Activated T-helper 17 cell treated with anti-CD3 and anti-CD28 coated beads, Interleukin-2, amount 50 U/mL, for 72 hours (primary cell): ENCODE results near the gene VSIG4. TPM values are rescaled to one million over a fixed set of nuclear protein-coding genes. Genes with fewer than 3 reads are reported as not detected.
"Not testable (repeated sequence)": the region's sequence is repeated elsewhere in the genome, so short reads cannot be mapped to it uniquely, and the experiment has no call there.

Experiments
- ATAC-seq: fragments of 150-1000 bp; cut with Tn5 transposase; replicated peaks from 2 replicates; pipeline ENCODE4 v1.10.0; 2021; ENCODE audit warnings: mild to moderate bottlenecking, moderate library complexity
- H3K27ac Mint-ChIP-seq: one replicate; pipeline ENCODE4 v1.8.0; 2022; ENCODE audit warnings: mixed read lengths
- H3K27me3 Mint-ChIP-seq: one replicate; pipeline ENCODE4 v1.8.0; 2022; ENCODE audit warnings: mixed read lengths
- H3K36me3 Mint-ChIP-seq: one replicate; pipeline ENCODE4 v1.8.0; 2022; ENCODE audit warnings: low read depth, mild to moderate bottlenecking, mixed read lengths
- H3K4me1 Mint-ChIP-seq: one replicate; pipeline ENCODE4 v1.8.0; 2022; ENCODE audit warnings: mixed read lengths
- H3K4me3 Mint-ChIP-seq: one replicate; pipeline ENCODE4 v1.8.0; 2022; ENCODE audit warnings: mild to moderate bottlenecking, mixed read lengths
- H3K9me3 Mint-ChIP-seq: one replicate; pipeline ENCODE4 v1.8.0; 2022; ENCODE audit warnings: mixed read lengths
- total RNA-seq, 2 donors: library from RNA; stranded (reverse); gene quantifications; one replicate each; pipeline ENCODE4 v1.2.3, GENCODE V29; 2022

VSIG4 gene, protein sequence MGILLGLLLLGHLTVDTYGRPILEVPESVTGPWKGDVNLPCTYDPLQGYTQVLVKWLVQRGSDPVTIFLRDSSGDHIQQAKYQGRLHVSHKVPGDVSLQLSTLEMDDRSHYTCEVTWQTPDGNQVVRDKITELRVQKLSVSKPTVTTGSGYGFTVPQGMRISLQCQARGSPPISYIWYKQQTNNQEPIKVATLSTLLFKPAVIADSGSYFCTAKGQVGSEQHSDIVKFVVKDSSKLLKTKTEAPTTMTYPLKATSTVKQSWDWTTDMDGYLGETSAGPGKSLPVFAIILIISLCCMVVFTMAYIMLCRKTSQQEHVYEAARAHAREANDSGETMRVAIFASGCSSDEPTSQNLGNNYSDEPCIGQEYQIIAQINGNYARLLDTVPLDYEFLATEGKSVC
- under 1 TPM in 1 of 2 donors, not detected in 1; 0.24 TPM for total RNA-seq

DNA sequence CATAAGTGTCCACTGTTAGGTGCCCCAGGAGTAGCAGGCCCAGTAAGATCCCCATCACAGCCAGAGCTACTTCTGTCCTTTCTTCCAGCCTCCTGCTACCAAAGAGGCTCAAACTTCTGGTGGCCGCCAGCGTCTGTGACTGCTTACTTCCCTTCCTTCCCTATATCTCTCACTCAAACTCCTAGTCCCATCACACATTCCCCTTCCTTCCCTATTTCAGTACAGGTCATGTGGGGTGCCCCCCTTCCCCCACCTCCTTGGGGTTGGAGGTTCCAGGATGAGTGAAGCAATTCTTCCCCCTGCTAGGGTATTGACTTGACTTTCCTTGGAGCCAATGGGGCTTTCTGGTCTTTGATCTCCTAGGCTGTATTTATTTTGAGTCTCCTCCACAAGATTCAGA, at the start of gene VSIG4:
Gene VSIG4, minus strand, starts transcription at position 137 of the 400 bp plus-strand sequence. Its CDS starts 82 bp downstream, at position 55.
- ATAC-seq = no peak
- Mint-ChIP-seq H3K4me1 (peaks cover 5% of the 10 kb centered on the region), H3K4me3 (no peak within 1 kb of the TSS), H3K27ac (no peak within 1 kb of the TSS), H3K9me3 (no peaks in the 10 kb centered on the region), H3K27me3 (no peaks in the 10 kb centered on the region), H3K36me3 (no peaks in the 10 kb centered on the region)

DNA sequence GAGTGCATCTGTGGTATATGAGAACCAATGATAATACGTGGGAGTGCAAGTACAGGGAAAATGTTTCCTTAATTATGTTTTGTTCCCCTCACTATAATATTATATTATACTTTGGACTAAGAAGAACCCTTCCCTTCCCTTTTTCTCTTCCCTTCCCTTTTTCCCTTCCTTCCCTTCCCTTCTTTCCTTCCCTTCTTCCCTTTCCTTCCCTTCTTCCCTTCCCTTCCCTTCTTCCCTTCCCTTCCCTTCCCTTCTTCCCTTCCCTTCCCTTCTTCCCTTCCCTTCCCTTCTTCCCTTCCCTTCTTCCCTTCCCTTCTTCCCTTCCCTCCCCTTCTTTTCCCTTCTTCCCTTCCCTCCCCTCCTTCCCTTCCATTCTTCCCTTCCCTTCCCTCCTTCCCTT, 36.9 kb upstream of the VSIG4 start:
- Mint-ChIP-seq H3K9me3 (peaks cover 9% of the 10 kb centered on the region), H3K27ac (no peak overlapping the region), H3K4me3 (no peak overlapping the region), H3K4me1 (peaks cover 20% of the 10 kb centered on the region), H3K36me3 (no peaks in the 10 kb centered on the region), H3K27me3 (no peaks in the 10 kb centered on the region)
- ATAC-seq = no peak

DNA sequence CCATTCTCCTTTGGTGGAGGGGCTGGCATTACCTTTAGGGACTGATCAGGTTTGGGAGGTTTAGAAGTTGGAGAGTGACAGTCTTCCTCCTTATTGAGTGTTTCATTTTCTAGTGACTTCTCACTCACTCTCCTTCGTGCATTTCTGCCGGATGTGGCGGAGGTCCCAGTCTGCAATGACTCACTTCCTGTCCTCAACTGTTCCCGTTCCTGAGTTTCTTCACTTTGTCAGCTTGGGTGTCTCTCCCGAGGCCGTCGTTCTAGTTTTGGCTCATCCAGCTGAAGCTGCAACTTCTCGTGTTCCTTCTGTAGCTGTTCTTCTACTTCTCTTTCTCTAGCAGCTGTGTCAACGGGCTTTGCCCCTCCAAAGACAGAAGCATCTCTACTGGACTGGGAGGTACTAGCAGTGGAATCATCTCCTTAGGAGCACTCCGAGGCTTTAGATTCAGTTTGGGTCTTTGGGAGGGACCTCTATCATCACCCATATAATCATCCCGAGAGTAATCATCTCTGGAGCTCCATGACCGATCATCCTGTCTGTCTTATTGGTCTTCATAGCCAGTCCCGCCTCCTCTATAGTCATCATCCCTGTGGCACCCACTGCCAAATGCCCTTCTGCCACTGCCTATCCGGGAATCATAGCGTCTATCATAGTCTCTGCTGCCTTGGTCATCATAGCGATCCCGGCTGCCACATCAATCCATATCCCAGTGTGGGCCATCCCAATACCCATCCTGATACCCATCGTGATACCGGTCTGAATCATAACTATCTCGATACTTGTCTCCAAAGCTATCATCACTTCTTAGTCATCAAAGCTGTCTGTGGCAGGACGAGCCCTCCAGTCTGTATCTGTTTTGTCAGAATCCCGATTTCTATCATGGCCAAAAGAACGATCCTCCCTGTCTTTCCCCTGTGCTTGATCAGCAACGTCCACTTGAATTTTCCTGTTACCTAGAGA, 35.3 kb upstream of the VSIG4 start:
- no peaks in the 10 kb centered on the region for H3K36me3 Mint-ChIP-seq
- H3K4me3 Mint-ChIP-seq = peak overlapping the region; percentile 89
- H3K27me3 Mint-ChIP-seq = no peaks in the 10 kb centered on the region
- H3K9me3 Mint-ChIP-seq = peaks cover 9% of the 10 kb centered on the region
- H3K4me1 Mint-ChIP-seq = peaks cover 20% of the 10 kb centered on the region
- H3K27ac Mint-ChIP-seq = peak overlapping the region; percentile 97
- ATAC-seq = peak; percentile 77

DNA sequence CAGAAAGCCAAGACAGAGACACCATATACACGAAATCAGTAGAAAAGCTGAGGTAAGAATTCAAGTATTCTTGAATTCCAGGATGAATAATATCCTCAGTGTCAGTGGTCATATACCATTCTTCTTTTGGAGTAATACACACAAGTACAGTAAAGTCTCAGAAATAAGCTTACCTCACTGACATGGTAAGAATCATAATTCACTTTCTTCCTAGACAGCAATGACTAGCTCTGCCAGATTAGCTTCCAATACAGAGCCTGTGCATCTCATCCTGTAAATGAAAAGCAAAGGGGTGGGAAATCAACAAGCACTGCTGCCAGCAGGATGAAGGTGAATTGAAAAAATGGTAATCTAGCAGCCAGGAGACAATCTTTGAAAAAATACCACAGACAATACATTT, 31.2 kb upstream of the VSIG4 start:
- peak; percentile 34 for ATAC-seq
- peaks cover 20% of the 10 kb centered on the region for H3K4me1 Mint-ChIP-seq
- H3K27me3 Mint-ChIP-seq = no peaks in the 10 kb centered on the region
- no peaks in the 10 kb centered on the region for H3K36me3 Mint-ChIP-seq
- no peak overlapping the region for H3K4me3 Mint-ChIP-seq
- no peak overlapping the region for H3K27ac Mint-ChIP-seq
- peaks cover 9% of the 10 kb centered on the region for H3K9me3 Mint-ChIP-seq

DNA sequence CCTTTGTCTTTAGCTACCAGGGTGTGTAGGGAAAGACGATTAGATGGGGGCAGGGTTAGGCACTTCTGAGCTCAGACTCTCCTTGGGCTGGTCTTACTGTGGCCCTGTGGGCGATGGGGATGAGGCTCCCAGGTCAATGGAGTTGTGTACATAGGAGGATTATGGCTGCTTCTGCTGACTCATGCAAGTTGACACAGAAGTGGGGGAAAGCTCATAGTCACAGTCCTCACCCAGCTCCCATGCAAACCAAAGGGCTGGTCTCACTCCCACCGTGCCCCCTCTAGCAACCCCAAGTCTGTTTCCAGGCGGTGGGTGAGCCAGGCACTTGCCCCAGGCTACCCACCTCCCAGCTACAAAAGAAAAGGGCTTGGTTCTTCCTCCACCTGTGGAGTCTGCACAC, 24.4 kb upstream of the VSIG4 start:
- no peaks in the 10 kb centered on the region for H3K27me3 Mint-ChIP-seq
- no peaks in the 10 kb centered on the region for H3K9me3 Mint-ChIP-seq
- peaks cover 11% of the 10 kb centered on the region for H3K4me1 Mint-ChIP-seq
- no peaks in the 10 kb centered on the region for H3K36me3 Mint-ChIP-seq
- no peak overlapping the region for H3K4me3 Mint-ChIP-seq
- no peak for ATAC-seq
- H3K27ac Mint-ChIP-seq = no peak overlapping the region

DNA sequence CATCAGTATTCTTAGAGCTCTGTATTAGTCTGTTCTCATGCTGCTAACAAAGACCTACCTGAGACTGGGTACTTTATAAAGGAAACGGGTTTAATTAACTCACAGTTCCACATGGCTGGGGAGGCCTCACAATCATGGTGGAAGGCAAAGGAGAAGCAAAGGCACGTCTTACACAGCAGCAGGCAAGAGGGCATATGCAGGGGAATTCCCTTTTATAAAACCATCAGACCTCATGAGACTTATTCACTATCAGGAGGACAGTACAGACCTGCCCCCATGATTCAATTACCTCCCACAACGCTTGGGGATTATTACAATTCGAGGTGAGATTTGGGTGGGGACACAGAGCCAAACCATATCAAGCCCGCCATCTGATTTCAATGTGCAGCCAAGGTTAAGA, 17.1 kb upstream of the VSIG4 start:
- not testable (repeated sequence) for H3K4me1 Mint-ChIP-seq, H3K36me3 Mint-ChIP-seq, H3K27me3 Mint-ChIP-seq, H3K9me3 Mint-ChIP-seq, H3K4me3 Mint-ChIP-seq, ATAC-seq, H3K27ac Mint-ChIP-seq

DNA sequence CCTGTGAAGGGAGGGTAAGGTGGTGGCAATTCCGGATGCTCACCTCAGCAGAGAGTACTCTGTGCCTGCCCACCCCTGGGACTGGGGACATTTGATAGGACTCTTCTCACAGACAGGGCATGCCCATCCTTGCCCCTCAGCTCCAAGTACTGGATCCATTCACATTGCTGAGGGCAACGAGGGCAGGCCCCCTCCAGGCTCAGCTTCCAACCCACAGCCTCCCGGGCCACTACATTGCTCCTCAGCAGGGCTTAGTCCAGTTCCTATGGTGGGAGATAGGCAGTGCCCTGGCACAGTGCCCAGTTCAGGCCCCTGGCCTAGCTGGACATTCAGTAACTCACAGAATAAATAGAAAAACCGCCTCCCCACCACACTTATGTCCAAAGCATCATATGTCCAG, 15.1 kb upstream of the VSIG4 start:
- H3K9me3 Mint-ChIP-seq = no peaks in the 10 kb centered on the region
- no peak overlapping the region for H3K27ac Mint-ChIP-seq
- no peaks in the 10 kb centered on the region for H3K4me1 Mint-ChIP-seq
- no peaks in the 10 kb centered on the region for H3K36me3 Mint-ChIP-seq
- ATAC-seq = no peak
- H3K4me3 Mint-ChIP-seq = no peak overlapping the region
- H3K27me3 Mint-ChIP-seq = no peaks in the 10 kb centered on the region

DNA sequence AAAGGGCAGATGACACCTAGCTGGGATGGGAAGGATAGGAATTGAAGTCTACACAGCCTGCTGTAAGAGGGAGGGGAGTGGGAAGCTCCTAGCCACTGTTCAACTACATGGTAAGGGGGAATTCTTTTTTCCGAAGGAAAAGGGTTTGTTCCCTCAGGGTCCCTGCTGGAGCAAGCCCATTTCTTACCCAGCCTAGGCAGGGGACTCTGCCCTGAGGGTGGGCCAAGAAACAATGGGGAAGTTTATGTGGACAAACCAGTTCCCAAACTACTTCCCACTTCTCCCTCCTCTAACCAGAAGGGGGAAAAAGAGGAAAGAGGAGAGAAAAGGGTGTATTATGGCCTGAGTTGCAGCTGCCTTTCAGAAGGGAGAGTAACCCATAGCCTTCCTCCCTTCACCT, 13.5 kb upstream of the VSIG4 start:
- H3K9me3 Mint-ChIP-seq = no peaks in the 10 kb centered on the region
- H3K27me3 Mint-ChIP-seq = no peaks in the 10 kb centered on the region
- no peaks in the 10 kb centered on the region for H3K4me1 Mint-ChIP-seq
- no peak overlapping the region for H3K27ac Mint-ChIP-seq
- no peak for ATAC-seq
- no peak overlapping the region for H3K4me3 Mint-ChIP-seq
- no peaks in the 10 kb centered on the region for H3K36me3 Mint-ChIP-seq

DNA sequence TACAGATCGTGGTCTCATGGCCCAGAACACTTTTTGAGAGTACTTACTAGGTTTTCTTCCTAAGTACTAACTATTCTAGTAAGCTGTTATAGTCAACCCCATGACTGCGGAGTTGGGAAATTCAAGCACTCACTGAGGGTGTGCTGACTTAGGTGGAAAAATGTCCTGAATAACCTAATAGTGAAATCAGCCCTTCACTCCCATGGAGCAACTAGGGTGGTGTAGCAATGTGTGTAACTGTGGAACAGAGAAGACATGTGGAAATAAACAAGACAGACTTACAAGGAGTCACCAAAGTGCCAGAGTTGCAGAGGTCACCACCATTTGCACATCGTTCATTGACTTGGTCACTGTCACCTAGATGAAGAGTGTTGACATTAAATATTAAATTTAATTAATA, 12.1 kb upstream of the VSIG4 start:
- H3K4me3 Mint-ChIP-seq = no peak overlapping the region
- H3K9me3 Mint-ChIP-seq = no peaks in the 10 kb centered on the region
- no peaks in the 10 kb centered on the region for H3K27me3 Mint-ChIP-seq
- no peaks in the 10 kb centered on the region for H3K36me3 Mint-ChIP-seq
- no peak overlapping the region for H3K27ac Mint-ChIP-seq
- ATAC-seq = no peak
- no peaks in the 10 kb centered on the region for H3K4me1 Mint-ChIP-seq

DNA sequence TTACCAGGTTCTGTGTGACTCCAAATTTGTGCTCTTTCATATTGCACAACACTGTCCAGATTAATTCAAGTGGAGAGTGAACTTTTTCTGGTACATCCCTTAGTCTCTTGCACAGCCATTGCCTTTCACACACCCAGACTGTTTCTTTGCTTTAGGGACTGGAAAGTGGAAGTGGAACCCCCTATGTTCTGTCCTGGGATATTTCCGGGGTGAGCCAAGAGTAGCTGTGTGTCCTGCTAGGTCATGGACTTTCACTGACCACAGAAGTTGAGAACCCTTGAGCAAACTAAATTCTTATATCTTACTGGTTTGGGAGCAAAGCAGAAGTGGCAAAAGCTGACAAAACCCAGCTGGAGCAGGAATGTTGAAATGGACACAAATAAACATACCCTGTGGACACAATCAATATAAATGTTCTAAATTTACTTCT, 10.3 kb upstream of the VSIG4 start:
- Mint-ChIP-seq H3K27ac (no peak overlapping the region), H3K4me1 (peaks cover 13% of the 10 kb centered on the region), H3K27me3 (no peaks in the 10 kb centered on the region), H3K9me3 (no peaks in the 10 kb centered on the region), H3K36me3 (peaks cover 6% of the 10 kb centered on the region), H3K4me3 (no peak overlapping the region)
- ATAC-seq = no peak

DNA sequence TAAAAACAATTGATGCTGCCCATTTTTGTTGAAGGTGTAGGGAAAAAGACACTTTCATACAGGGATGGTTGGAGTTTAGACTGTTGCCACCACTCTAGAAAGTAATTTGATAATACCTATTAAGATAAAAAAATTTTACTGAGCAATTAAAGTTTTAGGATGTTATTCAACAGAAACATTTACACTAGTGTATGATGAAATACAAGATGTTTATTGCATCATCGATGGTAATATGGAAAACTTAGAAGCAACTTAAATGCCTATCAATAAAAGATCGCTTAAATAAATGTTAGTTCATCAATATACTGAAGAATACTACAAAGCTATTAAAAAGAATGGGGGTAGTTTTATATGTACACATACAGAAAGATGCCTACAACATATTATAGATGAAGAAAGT, 9.2 kb upstream of the VSIG4 start:
- no peak overlapping the region for H3K27ac Mint-ChIP-seq
- no peaks in the 10 kb centered on the region for H3K9me3 Mint-ChIP-seq
- no peak overlapping the region for H3K4me3 Mint-ChIP-seq
- no peaks in the 10 kb centered on the region for H3K27me3 Mint-ChIP-seq
- peaks cover 16% of the 10 kb centered on the region for H3K4me1 Mint-ChIP-seq
- peaks cover 6% of the 10 kb centered on the region for H3K36me3 Mint-ChIP-seq
- ATAC-seq = no peak

DNA sequence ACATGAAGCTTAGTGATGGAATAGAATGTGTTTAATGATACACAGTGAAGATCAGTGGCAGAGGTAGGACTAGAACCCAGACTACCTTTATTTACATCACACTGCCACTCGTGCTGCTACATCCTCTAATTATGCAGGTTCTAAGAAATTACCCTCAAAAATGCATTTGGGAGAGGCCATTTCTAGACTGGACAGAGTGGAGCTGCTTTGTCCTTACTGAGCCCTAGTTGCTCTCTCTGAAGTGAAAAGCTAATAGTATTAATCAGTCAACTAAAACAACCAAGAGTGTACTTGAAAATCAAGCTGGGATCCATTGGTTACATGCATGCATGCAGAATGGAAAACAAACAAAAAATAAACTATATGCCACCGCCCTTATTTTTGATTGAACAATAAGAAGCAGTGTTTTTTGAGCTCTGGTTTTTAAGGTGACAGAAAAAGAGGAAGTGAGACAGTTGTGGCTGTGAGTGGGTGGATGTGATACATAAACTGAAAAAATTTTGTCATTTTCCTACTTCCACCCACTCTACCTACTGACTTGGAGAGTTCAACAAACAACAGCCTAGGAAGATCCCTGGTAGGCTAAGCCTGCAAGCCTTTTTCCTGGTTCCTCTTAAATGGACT, 6.8 kb upstream of the VSIG4 start:
- peak overlapping the region; percentile 73 for H3K4me3 Mint-ChIP-seq
- H3K36me3 Mint-ChIP-seq = peaks cover 6% of the 10 kb centered on the region
- no peaks in the 10 kb centered on the region for H3K27me3 Mint-ChIP-seq
- H3K4me1 Mint-ChIP-seq = peaks cover 16% of the 10 kb centered on the region
- peak; percentile 42 for ATAC-seq
- peak overlapping the region; percentile 99 for H3K27ac Mint-ChIP-seq
- H3K9me3 Mint-ChIP-seq = no peaks in the 10 kb centered on the region

DNA sequence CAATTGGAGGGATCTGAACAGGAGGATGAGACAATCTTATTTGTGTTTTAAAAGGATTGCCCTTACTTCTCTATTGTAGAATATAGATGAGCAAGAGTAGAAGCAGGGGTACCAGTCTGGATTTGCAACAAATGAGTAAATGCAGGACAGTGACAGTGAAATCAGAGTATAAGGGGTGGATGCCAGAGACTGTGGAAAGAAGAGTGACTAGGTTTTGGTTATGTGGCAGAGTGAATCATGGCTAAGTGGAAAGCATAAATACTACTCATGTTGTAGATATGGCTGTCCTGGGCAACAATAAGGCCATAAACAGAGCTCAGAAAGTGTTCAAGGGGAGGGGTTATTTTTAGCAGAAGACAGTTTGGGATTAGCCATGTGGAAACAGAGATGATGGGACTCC, 6.0 kb upstream of the VSIG4 start:
- Mint-ChIP-seq H3K9me3 (no peaks in the 10 kb centered on the region), H3K4me3 (peak overlapping the region; percentile 73), H3K36me3 (peaks cover 6% of the 10 kb centered on the region), H3K27me3 (no peaks in the 10 kb centered on the region), H3K4me1 (peaks cover 16% of the 10 kb centered on the region), H3K27ac (peak overlapping the region; percentile 99)
- ATAC-seq = peak; percentile 83

DNA sequence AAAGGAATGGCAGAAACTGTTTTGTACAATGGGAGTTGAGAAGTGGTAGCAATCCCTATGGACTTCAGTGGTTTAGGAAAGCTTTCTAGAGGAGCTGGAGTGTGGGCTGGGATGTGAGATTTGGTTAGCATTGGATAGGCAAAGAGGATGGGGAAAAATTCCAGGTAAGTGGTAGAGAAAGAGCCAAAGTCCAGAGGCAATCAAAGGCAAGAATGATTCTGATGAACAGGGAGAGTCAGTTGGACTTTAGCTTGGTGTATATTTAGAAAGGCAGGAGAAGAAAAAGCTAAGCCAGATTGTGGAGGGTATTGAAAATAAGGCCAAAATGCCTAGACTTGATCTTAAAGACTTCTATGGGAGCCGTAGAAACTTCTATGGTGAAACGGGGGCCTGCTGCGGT, 3.7 kb upstream of the VSIG4 start:
- no peaks in the 10 kb centered on the region for H3K9me3 Mint-ChIP-seq
- no peak overlapping the region for H3K27ac Mint-ChIP-seq
- H3K4me1 Mint-ChIP-seq = peaks cover 16% of the 10 kb centered on the region
- no peaks in the 10 kb centered on the region for H3K27me3 Mint-ChIP-seq
- ATAC-seq = no peak
- H3K36me3 Mint-ChIP-seq = peaks cover 6% of the 10 kb centered on the region
- no peak overlapping the region for H3K4me3 Mint-ChIP-seq
